ENCODE results near the gene DPH7.
"Not testable (repeated sequence)": the region's sequence is repeated elsewhere in the genome, so short reads cannot be mapped to it uniquely, and the experiment has no call there.

Gene DPH7

DNA sequence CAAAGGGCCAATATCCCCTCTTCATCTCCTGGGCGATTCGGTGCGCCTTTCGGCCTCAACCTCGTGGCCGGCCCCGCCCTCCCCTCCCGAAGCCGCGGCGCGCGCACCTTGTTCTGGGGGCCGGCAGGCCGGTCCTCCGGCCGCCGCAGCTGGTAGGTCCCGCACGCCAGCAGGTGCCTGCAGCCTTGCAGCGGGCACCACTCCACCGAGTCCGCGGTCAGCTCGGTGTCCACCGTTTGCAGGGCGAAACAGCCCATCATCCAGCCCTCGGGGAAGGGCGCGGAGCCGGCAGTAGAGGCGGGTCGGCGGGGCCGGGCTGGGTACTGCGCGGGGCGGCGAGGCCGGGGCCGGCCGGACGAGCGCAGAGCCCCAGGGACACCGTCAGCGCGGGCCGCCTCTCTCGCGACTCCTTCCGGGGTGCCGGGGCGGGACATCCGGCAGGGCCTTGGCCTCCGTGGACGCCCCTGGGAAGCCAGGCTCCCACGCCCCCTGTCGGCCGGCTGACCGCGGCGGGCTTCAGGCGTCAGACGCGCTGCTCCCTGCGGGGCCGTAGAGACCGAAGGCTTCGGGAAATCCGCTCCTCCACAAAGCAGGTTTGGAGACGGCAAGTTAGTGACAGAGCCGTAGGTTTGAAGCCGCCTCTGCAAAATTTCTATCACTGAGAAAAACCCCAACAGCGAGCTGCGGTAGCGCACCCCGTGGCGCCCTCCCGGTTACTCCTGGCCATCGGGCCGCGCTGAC lies at the start of gene DPH7:
DPH7 (minus strand) TSS at position 408 of the 741 bp plus-strand sequence; CDS start at position 260, 148 bp downstream.
- DNase-seq, result peak; percentile 89

DNA sequence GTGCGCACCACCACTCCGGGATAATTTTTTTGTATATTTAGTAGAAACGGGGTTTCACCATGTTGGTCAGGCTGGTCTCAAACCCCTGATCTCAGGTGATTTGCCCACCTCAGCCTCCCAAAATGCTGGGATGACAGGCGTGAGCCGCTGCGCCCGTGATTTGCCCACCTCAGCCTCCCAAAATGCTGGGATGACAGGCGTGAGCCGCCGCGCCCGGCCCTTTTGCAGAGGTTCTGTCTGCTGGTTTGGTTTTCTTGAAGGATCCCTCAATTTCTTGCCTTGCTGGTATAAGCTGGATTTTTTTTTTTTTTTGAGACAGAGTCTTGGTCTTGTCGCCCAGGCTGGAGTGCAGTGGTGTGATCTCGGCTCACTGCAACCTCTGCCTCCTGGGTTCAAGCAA lies 48.7 kb upstream of the DPH7 start:
- not testable (repeated sequence) for DNase-seq

DNA sequence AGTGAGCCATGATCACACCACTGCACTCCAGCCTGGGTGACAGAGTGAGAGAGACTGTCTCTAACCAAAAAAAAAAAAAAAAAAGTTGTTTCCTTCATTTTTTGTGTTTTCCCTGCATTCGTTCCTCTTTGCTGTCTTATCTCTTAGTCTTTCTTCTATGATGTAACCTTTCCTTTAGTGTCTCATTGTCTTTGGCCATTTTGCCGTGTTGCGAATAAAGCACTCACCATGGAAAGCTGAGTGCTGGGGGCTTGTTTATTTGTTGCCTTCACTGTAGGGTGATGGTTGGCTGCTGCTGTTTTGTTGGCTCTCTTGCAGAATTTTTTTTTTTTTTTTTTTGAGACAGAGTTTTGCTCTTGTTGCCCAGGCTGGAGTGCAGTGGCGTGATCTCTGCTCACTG lies 47.7 kb upstream of the DPH7 start:
- DNase-seq, result no peak

DNA sequence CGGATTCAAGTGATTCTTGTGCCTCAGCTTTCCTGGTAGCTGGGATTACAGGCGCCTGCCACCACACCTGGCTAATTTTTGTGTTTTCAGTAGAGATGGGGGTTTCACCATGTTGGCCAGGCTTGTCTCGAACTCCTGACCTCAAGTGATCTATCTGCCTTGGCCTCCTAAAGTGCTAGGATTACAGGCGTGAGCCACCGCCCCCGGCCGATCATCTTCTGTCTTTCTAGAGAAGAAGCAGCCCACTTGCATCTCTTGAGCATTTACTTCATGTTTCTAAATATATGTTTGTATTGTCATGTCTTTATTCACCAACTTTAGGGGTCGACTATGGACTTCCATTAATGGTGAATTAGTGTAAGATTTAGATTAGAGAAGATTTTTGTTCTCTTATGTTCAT lies 43.5 kb upstream of the DPH7 start:
- DNase-seq, result not testable (repeated sequence)

DNA sequence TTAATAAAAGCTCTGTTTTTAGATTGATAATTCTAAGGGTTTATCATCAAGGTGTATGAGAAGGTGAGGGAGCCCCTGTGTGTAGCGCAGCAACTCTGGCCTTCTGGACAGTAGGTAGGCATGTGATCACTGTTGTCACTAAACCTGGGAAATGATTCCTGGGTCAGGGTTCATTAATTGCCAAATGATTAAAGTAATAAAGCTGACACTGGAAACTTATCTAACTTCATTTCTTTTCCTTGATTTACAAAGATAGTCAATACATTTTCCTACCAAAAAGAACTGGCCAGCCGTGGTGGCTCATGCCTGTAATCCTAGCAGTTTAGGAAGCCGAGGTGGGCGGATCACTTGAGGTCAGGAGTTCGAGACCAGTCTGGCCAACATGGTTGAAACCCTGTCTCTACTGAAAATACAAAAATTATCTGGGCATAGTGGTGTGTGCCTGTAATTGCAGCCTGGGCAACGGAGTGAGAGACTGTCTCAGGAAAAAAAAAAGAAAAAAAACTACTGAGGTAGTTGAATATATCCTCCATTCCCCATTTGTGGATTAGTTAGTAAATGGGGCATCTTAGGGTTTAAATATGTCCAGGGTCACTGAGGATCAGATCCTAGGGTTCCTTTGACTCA lies 42.5 kb upstream of the DPH7 start:
- no peak for DNase-seq

DNA sequence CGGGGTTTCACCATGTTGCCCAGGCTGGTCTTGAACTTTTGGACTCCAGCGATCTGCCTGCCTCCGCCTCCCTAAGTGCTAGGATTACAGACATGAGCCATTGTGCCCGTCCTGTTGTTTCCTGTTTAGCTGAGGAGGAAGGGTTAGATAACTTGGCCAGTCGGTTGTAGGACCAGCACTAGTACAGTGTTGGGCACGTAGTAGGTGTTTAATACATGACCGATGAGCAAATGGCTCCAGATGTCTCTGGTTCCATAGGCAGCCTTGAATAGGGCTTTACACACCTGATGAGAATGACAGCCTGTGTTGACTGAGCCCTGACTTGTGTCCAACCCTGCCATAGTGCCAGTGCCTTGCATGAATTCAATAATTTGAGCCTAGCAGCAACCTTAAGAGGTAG lies 41.9 kb upstream of the DPH7 start:
- DNase-seq, result no peak

DNA sequence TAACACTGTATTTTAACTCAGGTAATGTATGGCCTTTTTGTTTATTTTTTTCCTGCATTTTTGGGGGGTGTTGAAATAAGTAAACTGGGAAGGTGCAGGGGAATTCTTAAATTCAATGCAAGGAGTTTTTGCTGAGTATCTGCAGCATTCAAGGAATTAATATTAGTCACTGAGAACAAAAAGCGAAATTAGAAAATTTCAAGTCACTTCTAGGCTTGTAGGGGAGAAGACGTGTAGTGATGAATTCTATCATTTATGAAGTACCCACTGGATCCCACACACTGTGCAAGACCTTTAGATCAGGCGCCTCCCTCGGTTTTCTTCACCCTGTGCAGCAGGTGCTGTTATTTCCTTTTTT lies 41.3 kb upstream of the DPH7 start:
- DNase-seq, result no peak

DNA sequence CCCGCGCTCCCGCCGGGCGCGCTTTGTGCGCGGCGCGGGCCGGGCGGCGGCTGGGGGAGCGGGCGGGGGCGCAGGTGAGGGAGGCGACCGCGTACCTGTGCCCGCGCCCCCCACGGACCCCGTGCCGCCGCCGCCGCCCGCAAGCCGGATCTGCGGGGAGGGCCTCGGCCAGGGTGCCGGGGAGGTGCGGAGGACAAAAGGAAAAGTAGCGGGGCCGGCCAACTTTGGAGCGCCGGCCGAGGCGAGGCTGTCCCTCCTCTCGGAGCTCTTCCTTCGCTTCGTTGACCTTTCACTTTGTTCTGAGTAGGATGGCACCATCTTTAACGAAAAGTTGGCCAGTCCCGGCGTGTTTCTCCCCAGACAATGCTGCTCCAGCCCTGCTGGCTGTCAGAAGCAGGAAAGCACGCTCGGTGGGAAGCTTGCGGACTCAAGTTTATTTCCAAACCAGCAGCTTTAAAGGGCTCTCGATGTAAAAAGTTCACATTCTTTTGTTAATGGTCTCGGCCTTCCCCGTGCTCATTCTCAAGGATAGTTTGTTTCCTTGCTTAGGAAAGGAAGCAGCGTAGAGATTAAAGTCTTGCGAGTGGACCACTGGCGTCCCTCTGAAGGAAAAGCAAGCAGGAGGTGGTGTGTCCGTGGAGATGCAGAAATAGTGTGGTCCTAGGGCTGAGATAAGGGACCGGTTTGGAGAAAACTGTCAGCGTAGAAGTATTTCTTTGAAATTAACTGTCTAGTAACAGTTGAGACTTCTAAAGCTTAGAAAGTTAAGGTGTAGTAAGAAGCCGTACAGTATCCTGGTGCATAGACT lies 40.7 kb upstream of the DPH7 start:
- DNase-seq, result no peak

DNA sequence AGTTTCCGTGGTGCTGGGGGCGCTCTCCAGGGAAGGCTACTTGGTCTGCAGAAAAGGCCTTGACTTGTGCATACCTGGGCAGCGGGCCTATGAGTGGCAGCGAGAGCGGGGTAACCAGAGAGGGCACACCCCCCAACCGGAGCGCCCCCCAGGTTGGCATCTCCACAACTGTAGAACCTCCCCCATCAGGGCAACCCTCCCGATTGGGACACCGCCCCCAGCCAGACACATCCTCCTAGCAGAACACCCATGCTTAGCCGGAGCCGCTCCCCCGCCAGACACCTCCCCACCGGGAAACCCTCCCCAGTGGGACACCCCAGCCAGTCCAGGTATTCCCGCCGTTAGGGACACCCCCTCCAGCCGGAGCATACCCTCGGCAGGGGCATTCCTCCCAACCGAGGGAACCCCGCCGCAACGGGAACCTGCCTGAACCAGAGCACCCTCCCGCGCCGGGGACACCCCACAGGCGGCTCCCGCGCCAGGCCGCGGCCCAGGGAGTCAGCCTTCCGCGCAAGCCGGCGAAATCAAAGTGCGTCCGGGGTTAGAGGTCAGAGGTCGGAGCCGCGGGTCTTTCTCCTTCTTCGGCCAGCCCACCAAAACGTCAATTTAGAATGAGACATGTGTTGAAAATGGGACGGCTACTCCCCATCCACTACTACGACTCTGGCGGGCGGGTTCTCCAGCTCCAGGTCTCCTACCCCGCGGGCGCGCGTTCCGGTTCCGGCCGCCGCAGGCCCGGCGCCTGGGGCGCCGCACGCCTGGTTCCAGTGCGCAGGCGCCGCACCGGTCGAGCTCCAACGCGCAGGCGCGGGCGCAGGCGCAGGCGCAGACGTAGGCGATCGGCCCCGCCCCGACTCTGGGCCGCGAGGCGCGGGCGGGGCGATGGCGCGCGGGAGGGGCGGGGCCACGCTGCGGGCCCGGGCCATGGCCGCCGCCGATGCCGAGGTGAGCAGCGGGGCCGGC lies 39.7 kb upstream of the DPH7 start, which contains the start of gene EHMT1:
EHMT1 (plus strand) TSS at position 901 of the 963 bp plus-strand sequence; CDS start at position 925, 24 bp downstream.
- peak; percentile 79 for DNase-seq

DNA sequence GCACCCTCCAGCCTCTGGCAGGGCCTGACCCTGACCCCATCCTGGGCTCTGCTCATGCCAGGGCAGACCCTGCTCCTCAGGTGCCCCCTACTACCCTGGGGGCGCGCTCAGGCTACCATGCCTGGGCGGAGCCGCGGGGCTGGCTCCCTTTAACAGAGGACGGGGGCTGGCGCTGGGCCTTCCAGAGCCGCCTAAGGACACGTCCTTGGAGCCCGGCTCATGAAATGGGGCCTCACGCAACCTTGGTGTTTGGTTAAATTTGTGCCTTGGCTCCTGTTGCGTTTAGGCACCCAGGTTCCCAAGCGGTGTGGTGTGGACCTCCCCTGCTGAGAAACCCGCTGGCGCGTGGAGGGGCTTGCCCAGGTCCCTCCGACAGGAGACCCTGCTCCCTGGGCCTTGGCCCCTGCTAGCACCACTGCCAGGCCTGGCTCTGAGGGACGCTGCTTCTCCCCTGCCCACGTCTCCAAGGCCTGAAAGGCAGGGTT lies 36.7 kb upstream of the DPH7 start:
- DNase-seq, result no peak

DNA sequence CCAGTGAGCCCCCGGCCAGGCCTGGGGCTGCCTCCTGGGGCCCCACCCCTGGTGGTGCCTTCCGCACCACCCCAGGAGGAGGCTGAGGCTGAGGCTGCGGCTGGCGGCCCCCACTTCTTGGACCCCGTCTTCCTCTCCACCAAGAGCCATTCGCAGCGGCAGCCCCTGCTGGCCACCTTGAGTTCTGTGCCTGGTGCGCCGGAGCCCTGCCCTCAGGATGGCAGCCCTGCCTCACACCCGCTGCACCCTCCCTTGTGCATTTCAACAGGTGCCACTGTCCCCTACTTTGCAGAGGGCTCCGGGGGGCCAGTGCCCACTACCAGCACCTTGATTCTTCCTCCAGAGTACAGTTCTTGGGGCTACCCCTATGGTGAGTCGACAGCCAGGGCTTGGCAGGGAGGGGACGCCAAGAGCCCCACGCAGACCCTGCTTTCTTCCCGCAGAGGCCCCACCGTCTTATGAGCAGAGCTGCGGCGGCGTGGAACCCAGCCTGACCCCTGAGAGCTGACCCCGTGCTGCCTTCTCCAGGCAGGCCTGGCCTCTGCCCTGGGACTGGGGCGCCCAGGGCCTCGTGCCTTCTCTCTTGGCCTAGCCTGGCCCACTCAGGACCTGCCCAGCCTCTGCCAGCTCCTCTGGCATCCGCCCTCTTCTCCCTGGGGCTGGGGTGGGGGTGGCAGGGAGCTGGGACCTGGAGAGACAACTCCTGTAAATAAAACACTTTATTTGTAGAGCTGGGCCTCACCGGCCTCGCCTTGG lies 36.1 kb upstream of the DPH7 start:
- no peak for DNase-seq

DNA sequence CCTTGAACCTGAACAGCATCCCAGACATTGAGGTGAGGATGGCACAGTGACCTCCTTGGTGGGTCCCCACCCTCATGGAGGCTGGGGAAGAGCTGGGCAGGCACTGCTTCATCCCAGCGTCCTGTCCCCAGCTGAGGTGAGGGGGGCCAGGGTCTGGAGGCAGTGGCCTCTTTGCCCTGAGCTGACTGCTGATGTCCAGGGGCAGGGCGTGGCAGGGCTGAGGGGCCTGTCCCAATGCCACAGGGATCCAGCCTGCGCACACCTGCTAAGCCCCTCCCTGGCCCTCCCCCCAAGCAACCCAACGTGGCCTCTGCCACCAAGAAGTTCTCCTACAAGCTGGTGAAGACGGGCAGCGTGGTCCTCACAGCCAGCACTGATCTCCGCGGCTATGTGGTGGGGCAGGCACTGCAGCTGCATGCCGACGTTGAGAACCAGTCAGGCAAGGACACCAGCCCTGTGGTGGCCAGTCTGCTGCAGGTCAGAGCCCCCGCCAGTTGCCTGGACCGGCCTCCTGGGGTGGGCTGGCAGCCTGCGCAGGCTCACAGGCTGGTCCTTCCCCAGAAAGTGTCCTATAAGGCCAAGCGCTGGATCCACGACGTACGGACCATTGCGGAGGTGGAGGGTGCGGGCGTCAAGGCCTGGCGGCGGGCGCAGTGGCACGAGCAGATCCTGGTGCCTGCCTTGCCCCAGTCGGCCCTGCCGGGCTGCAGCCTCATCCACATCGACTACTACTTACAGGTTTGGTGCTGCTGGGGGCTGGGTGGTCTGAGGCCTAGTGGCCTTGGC lies 35.2 kb upstream of the DPH7 start:
- DNase-seq, result no peak

DNA sequence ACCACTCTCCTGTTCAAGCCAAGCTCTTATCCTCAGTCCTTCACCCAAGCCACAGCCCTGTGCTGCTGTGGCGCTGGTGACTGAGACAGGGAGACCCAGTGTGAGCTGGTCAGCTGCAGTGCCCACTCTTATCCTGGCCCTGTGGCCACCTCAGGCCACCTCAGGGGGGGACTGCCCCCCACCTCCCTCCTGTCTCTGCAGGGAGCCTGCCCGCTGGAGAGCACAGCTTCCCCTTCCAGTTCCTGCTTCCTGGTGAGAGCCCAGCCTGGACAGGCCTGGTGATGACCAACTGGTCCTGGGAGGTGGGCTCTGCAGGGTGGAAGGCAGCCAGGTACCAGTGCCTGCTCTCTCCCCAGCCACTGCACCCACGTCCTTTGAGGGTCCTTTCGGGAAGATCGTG lies 34.5 kb upstream of the DPH7 start:
- DNase-seq, result no peak

DNA sequence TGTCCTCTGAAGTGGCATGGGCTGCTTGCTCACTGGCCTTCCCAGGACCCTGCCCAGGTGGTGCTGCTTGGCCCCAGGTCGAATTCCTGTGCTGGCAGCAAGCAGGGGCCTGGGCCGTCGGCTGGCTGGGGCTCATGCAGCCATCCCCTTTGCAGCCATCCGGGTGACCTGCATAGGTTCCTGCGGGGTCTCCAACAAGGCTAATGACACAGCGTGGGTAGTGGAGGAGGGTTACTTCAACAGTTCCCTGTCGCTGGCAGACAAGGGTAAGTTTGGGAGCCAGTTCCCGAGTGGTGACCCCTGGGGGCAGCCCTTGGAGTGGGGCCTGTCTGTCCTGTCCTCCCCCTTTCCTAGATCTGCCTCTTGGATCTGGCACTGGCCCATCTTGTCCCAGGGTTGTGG lies 34.0 kb upstream of the DPH7 start:
- no peak for DNase-seq

DNA sequence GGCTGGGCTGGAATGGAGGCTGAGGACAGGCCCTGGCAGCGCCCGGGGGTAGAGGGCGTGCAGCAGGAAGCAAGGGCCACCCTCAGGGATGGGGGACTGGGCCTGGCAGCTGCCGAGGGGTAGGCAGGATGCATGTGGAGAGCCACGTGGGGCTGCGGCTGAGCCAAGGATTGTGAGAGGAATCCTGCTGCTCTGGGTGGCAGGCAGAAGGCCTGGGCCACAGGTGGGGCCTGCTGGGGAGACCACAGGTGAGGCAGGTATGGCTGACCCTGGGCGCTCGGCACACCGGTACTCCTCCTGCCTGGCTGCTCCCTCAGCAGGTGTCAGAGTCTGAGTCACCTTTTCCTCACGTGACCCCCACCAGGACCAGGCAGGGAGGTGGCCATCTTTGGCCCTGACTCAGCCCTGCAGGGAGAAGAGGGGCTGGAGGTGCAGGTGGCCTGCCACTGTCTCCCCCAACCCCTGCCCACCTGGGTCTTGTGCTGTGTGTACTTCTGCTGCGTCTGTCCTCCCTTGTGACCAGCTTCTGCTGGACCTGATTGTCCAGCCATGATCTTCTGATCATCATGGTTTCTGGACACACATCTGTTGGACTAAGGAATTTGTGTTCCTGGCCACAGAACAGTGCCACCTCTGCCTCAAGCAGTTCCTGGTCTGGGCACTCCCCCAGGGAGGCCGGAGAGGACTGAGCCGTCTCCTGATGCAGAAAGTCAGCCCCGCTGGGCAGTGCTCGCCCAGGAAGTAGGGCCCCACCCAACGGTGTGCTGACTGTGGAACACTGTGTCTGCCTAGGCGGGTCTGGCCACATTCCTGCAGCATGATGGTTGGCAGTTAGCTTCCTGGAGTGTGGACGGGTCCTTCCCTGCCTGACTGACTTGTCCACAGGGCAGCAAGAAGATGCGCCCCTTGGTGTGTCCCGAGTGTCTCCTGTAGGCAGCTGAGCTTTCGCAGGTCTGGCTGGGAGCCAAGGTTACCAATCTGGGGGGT lies 33.2 kb upstream of the DPH7 start:
- DNase-seq, result no peak

DNA sequence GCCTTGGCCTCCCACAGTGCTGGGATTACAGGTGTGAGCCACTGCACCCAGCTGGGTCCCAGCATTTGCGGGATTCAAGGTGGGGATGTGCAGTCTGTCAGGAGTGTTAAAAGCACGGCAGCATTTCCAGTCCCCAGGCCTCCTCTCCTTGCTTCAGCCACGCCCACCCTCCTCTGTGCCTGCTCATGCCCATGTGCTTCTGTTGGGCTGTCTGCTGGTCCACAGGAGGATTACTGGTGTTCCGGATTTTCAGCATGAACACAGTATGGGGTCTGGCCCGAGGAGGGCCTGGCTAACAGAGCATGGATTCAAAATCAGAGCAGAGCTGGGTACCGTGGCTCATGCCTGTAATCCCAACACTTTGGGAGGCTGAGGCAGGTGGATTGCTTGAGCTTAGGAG lies 32.2 kb upstream of the DPH7 start:
- no peak for DNase-seq

DNA sequence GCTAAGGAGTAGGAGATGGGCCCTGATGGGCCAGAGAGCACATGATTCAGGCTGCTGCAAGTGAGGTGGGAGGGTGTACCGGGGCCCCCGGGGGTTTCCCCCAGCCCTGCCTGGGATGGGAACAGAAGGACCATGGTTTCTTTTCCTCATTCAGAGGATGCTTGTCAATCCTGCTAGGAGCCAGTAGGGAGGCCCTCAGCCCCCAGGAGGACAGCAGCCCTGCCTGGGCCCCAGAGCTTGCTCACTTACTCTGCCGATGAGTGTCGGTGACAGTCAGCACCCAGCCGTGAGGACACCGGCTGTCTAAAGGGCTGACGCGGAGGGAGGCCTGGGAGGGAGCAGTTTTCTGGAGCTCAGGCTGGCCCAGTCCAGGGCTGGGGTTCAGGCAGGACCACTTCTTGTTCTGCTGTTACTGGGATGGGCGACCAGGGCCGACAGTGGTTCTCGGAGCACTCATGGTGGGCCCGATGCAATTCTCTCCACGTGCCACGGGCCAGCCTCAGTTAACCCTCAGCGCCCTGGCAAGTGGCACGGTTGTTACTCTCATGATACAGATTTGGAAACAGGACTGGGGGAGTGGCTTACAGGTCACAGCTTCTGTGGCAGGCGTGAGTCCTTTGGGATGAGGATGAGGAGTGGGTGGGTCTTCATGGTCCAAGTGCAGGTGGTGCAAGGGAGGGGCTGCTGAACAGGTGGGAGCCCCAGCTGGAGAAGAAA lies 28.6 kb upstream of the DPH7 start:
- no peak for DNase-seq

DNA sequence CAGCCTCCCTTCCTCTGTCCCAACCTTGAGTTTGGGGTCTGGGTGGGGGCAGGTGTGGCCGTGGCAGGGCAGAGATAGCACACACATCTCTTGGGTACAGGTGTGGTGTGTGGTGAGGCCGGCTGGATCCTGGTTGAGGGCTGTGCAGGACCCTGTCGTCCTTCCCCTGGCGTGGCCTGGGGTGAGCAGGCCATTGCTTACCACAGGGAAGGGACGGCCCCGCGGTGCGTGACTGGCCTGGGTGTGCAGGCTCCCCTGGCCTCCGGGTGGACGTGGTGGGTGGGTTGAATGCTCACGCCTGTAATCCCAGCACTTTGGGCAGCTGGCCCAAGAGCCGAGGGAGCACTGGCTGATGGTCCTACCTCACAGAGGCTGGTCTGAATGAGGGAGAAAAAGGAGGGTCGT lies 28.0 kb upstream of the DPH7 start:
- no peak for DNase-seq

Measured in NCI-H1092 (cell line).